Left renal cortex interstitium (tissue), 4 donors: Measurements from ENCODE around the gene CDC16. TPM values are rescaled to one million over a fixed set of nuclear protein-coding genes. Genes with fewer than 3 reads are reported as not detected.
A peak's percentile ranks its signal among the peaks of the same experiment; 100 is the strongest.
"Not testable (repeated sequence)": the region's sequence is repeated elsewhere in the genome, so short reads cannot be mapped to it uniquely, and the experiment has no call there.

Experiments
- DNase-seq, 4 donors: peaks; one replicate each; pipeline ENCODE4 v3.0.0-alpha.2; 2013; ENCODE audit warnings: low read depth in 4 of 4, low spot score in 2 of 4, missing footprints in 1 of 4
- polyA plus RNA-seq, 4 donors: library from polyadenylated mRNA; unstranded; fragments of 120-200 nt; gene quantifications; one replicate each; pipeline ENCODE4 v1.2.1, GENCODE V29; 2013; ENCODE audit not compliant: insufficient read length in 4 of 4

Gene CDC16
- polyA plus RNA-seq, 4 donors = 86.0 to 174 (median 135) TPM

DNA sequence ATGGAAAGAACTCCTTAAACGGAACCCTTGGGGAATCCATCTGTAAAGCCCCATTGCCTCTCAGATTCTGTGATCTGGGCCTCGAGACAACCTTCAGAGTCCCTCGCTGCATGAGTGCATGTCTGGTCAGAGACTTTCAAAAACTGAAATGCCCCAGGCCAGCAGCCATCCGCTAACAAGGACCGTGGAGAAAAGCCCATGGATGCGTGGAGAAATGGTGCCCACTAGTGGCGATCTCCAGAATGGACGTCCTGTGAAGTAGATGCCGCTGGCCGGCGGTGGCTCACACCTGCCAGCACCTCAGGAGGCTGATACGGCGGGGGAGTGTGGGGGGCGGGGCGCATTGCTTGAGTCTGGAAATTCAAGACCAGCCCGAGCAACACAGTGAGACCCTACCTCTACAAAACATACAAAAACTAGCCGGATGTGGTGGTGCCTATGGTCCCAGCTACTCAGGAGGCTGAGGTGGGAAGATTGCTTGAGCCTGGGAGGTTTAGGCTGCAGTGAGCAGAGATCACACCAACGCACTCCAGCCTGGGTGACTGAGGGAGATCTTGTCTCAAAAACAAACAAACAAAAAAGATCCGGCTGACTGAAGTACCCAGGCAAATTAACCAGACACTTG lies 7.9 kb upstream of the CDC16 start:
- peak; percentile 71 to 83 (median 80) for DNase-seq

GRCh38 chr13:114227528-114227927 lies 7.2 kb upstream of the CDC16 start:
- DNase-seq = no peak

GRCh38 chr13:114228176-114228575 lies 6.5 kb upstream of the CDC16 start:
- no peak for DNase-seq

DNA sequence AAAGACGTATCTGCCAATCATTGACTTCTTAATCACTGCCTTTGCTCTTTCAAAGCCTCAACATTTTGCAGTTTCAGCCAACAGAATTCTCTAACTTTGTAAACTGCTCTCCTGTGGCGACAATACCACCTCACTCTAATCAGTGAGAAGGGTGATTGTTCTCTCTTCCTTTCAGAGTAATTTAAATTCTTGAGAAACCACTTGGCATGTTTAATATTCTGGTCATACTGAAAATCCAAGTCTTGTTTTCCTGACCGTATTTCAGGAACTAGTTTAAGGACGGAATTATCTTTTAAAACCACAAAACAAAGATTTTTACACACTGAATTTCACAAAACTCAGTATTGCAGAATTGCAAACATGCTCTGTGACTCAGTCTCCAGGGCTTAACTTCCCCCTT lies 5.2 kb upstream of the CDC16 start:
- DNase-seq = no peak

DNA sequence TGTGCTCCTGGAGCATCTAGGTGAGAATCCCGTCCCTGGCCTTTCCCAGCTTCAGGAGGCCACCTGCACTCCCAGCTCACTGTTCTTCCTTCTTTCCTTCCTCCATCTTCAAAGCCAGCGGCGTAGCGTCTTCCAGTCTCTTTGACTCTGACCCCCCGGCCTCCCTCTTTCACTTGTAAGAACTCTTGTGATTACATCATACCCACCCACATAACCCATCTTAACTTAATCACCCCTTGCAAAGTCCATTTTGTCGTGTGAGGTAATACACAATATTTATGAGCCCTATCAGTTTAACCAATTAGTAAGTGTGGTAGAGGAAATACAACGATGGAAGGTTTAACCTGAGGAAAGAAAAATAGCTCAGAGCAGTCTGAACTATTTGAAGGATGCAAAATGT lies 4.6 kb upstream of the CDC16 start:
- DNase-seq = no peak

GRCh38 chr13:114230575-114230974 lies 4.1 kb upstream of the CDC16 start:
- no peak for DNase-seq

DNA sequence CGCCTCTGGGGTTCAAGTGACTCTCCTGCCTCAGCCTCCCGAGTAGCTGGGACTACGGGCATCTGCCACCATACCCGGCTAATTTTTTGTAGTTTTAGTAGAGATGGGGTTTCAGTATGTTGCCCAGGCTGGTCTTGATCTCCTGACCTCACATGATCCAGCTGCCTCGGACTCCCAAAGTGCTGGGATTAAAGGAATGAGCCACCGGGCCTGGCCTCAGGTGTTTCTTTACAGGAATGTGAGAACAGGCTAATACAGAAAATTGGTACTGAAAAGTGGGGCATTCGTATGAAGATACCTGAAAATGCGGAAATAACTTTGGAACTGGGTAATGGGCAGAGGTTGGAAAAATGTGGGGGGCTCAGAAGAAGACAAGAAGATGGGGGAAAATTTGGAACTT lies 2.8 kb upstream of the CDC16 start:
- no peak for DNase-seq

GRCh38 chr13:114234266-114234644 lies 442 bp upstream of the CDC16 start:
- no peak for DNase-seq

GRCh38 chr13:114235697-114236096 lies 1.0 kb downstream of the CDC16 start:
- DNase-seq = no peak

DNA sequence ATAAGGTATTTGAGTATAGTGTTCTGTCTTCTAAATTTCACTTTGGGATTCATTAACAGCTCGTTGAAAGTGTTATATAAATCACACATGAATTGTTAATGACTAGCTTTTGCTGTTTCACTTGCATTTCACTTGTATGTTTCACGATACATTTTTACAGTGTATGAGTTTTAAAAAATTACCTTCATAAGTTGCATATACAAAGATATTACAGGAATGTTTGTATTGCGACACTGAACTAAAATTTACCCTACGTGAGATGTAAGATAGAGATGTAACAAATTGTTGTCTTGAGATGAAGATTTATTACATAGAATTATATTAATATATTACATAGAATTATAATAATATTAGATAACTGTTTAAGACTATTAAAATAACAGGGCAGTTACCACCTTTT lies 1.5 kb downstream of the CDC16 start:
- no peak for DNase-seq

- DNase-seq = no peak
Observed at GRCh38 chr13:114237415-114238112, 2.9 kb downstream of the CDC16 start.

DNA sequence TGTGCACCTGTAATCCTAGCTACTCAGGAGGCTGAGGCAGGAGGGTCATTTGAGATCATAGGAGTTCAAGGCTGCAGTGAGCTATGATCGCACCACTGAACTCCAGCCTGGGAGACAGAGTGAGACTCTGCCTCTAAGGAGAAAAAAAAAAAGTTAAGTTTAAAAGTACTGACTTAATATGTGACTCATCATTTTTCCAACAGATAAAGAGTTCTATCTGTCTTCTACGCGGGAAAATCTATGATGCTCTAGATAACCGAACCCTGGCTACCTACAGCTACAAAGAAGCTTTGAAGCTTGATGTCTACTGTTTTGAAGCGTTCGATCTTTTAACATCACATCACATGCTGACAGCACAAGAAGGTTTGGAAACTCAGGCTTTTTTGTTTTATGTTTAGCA lies 7.2 kb downstream of the CDC16 start:
- no peak for DNase-seq

DNA sequence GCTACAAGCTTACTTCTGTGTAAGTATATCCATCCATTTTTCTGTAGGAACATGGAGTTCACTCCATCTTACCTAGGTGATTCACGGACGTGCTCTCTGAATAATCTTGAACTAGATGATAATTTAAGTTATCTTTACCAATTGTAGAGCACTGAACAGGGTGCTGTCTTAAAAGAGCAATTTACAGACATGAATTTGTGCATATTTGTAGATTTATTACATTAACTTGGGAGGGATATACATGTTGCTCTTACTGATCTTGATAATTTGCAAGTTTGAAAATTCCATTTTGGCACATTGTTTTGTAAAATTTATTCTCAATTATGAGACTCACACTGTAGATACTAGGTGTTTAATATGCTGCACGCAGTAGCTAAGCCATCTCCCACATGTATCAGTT lies 9.3 kb downstream of the CDC16 start:
- DNase-seq = no peak

DNA sequence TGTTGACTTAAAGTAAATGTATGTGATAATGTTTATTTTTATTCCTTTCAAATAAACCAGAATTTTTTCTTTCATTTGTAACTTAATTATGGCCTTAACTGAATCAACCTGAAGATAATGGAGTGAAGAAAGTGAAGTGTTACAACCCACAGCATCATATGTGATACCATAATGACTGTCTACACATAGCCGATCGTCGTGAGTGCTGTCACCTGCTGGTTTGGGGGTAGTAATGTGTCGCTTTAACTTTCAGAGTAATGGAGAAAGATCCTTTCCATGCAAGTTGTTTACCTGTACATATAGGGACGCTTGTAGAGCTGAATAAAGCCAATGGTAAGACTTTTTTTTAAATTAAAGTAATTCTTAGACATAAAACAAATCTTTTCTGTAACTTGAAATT lies 9.9 kb downstream of the CDC16 start:
- DNase-seq = no peak

DNA sequence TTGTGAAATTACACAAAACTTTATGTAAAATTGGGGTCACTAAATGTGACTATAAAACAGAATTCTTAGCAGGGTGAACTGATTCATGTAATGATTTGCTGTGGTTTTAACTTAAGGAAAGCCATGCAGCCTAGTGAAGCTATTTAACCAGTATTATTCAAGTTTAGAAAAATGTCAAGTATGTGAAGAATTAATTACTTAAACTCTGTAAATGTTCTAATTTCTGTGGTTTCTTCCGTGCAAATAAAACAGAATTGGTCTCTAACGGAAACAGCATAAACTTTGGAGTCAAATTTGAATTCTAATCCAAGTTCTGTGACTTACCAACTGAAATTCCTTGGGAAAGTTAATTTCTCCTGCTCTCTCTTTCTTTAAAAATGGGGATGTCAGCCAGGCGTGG lies 13.3 kb downstream of the CDC16 start:
- no peak for DNase-seq

DNA sequence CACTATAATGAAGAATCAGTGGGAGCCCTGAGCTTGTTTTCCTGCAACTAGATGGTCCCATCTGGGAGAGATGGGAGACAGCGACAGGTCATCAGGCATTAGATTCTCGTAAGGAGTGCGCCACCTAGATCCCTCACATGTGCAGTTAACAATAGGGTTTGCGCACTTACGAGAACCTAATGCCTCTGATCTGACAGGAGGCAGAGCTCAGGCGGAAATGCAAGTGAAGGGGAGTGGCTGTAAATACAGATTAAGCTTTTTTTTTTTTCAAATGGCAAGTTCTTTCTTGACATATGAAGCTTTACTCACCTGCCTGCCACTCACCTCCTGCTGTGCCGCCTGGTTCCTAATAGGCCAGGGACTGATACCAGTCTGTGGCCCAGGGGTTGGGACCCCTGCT lies 14.4 kb downstream of the CDC16 start:
- DNase-seq = no peak

DNA sequence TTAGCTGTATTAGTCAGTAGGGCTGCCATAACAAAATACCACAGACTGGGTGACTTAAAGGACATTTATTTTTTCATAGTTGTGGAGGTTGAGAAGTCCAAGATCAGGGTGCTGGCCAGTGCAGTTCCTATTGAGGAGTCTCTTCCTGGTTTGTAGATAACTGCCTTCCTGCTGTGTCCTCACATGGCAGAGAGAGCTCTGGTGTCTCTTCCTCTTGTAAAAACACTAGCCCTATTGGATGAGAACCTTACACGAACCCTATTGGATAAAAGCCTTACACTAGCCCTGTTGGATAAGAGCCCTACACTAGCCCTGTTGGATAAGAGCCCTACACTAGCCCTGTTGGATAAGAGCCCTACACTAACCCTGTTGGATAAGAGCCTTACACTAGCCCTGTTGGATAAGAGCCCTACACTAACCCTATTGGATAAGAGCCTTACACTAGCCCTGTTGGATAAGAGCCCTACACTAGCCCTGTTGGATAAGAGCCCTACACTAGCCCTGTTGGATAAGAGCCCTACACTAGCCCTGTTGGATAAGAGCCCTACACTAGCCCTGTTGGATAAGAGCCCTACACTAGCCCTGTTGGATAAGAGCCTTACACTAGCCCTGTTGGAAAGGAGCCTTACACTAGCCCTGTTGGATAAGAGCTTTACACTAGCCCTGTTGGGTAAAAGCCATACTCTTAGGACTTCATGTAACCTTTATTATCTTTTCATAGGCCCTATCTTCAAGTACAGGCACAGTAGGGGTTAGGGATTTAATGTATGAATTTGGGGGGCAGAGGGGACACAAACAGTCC lies 17.1 kb downstream of the CDC16 start:
- DNase-seq = not testable (repeated sequence)

- DNase-seq = no peak
Observed at GRCh38 chr13:114256547-114256946, 21.9 kb downstream of the CDC16 start.

DNA sequence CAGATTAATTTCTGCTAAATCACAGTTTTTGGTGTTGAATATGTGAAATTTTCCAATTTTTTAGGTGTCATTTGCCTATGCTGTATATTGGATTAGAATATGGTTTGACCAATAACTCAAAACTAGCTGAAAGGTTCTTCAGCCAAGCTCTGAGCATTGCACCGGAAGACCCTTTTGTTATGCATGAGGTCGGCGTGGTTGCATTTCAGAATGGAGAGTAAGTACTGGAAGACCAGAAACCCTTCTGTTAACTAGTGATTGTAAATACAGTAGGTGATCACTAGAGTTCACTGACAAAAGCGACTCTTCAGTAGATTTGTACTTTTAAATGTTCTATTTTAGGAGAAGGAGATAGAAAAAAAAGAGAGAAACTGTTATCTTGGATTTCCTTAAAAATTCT lies 22.3 kb downstream of the CDC16 start:
- DNase-seq = no peak

GRCh38 chr13:114258589-114258988 lies 23.9 kb downstream of the CDC16 start:
- no peak for DNase-seq

- no peak for DNase-seq
Observed at GRCh38 chr13:114259374-114259773, 24.7 kb downstream of the CDC16 start.

DNA sequence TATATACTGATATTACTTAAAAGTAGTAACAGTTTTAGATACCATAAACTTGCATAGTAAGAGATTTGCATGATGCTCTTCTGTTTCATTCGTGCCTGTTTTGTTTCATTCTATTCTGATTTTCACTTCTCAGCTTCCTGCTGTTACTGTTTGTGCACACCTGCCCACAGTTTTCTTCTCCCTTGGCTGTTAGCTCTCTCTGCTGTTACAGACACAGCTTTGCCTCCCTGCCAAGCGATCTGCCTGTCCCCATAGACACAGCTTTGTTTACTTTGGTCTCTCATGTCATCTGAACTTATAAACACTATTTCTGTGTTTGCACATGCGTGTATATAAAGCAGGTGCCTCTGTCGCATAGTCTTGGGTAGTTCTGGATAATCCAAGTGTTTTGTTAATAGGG lies 25.3 kb downstream of the CDC16 start:
- no peak for DNase-seq
